Activated CD8-positive, alpha-beta T cell treated with anti-CD3 and anti-CD28 coated beads for 36 hours (primary cell): ENCODE results near the gene MID2. TPM values are rescaled to one million over a fixed set of nuclear protein-coding genes. Genes with fewer than 3 reads are reported as not detected.

Experiments used
- ATAC-seq: fragments of 200-7000 bp; cut with Tn5 transposase; one replicate; pipeline ENCODE4 v1.10.0; 2021; ENCODE audit warnings: mild to moderate bottlenecking, moderate library complexity
- CTCF ChIA-PET: fragments of 350-600 bp; sonication (Branson Sonifier 250); formaldehyde crosslinking; loops from one replicate; lab custom pipeline; 2021; ENCODE audit warnings: antibody characterized with exemption; lab: Charles Lee
- POLR2A ChIA-PET: fragments of 350-600 bp; sonication (Branson Sonifier 250); formaldehyde crosslinking; loops from one replicate; lab custom pipeline; 2021; ENCODE audit warnings: antibody characterized with exemption; lab: Charles Lee
- DNase-seq: peaks from one replicate; pipeline ENCODE4 v3.0.0-alpha.2; 2020
- H3K27ac Mint-ChIP-seq: one replicate; pipeline ENCODE4 v1.8.0; 2021; ENCODE audit warnings: mild to moderate bottlenecking, mixed read lengths
- H3K27me3 Mint-ChIP-seq: one replicate; pipeline ENCODE4 v1.8.0; 2021; ENCODE audit warnings: mixed read lengths
- H3K36me3 Mint-ChIP-seq: one replicate; pipeline ENCODE4 v1.8.0; 2021; ENCODE audit warnings: low read depth, mixed read lengths
- H3K4me1 Mint-ChIP-seq: one replicate; pipeline ENCODE4 v1.8.0; 2021; ENCODE audit warnings: low read depth, mixed read lengths
- H3K4me3 Mint-ChIP-seq: one replicate; pipeline ENCODE4 v1.8.0; 2021; ENCODE audit warnings: mild to moderate bottlenecking, moderate library complexity, mixed read lengths
- H3K9me3 Mint-ChIP-seq: one replicate; pipeline ENCODE4 v1.8.0; 2021; ENCODE audit warnings: mixed read lengths
- intact Hi-C: fragments of 100-400 bp; cut with micrococcal nuclease; formaldehyde crosslinking; loops from one replicate; pipeline ENCODE4 v1.10.0; 2022
- total RNA-seq, 2 experiments: library from RNA; stranded (reverse); gene quantifications; one replicate each; pipeline ENCODE4 v1.2.3, GENCODE V29; 2021
- TF ChIP-seq, protein P1 (sequence below): fragments of 200-600 bp; IDR thresholded peaks from one replicate; pipeline ENCODE4 v1.8.0; 2022; ENCODE audit warnings: antibody characterized with exemption, mild to moderate bottlenecking

The MID2 gene
- total RNA-seq, 2 experiments from 2014 or later = 6.6 to 7.4 TPM

DNA sequence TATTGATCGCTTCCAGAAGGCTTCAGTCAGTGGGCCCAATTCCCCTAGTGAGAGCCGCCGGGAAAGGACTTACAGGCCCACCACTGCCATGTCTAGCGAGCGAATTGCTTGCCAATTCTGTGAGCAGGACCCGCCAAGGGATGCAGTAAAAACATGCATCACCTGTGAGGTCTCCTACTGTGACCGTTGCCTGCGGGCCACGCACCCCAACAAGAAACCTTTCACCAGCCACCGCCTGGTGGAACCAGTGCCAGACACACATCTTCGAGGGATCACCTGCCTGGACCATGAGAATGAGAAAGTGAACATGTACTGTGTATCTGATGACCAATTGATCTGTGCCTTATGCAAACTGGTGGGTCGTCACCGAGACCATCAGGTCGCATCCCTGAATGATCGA lies 15.3 kb downstream of the MID2 start:
- H3K36me3 Mint-ChIP-seq = peaks cover 8% of the 10 kb centered on the region
- no peaks in the 10 kb centered on the region for H3K9me3 Mint-ChIP-seq
- no peak overlapping the region for H3K4me3 Mint-ChIP-seq
- POLR2A ChIA-PET = no interaction called here
- no peak for DNase-seq
- intact Hi-C loops = no loop called here
- H3K27ac Mint-ChIP-seq = no peak overlapping the region
- TF ChIP-seq, protein P1, sequence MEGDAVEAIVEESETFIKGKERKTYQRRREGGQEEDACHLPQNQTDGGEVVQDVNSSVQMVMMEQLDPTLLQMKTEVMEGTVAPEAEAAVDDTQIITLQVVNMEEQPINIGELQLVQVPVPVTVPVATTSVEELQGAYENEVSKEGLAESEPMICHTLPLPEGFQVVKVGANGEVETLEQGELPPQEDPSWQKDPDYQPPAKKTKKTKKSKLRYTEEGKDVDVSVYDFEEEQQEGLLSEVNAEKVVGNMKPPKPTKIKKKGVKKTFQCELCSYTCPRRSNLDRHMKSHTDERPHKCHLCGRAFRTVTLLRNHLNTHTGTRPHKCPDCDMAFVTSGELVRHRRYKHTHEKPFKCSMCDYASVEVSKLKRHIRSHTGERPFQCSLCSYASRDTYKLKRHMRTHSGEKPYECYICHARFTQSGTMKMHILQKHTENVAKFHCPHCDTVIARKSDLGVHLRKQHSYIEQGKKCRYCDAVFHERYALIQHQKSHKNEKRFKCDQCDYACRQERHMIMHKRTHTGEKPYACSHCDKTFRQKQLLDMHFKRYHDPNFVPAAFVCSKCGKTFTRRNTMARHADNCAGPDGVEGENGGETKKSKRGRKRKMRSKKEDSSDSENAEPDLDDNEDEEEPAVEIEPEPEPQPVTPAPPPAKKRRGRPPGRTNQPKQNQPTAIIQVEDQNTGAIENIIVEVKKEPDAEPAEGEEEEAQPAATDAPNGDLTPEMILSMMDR = no peak
- peaks cover 13% of the 10 kb centered on the region for H3K4me1 Mint-ChIP-seq
- ATAC-seq = no peak
- H3K27me3 Mint-ChIP-seq = no peaks in the 10 kb centered on the region
- CTCF ChIA-PET = no interaction called here

DNA sequence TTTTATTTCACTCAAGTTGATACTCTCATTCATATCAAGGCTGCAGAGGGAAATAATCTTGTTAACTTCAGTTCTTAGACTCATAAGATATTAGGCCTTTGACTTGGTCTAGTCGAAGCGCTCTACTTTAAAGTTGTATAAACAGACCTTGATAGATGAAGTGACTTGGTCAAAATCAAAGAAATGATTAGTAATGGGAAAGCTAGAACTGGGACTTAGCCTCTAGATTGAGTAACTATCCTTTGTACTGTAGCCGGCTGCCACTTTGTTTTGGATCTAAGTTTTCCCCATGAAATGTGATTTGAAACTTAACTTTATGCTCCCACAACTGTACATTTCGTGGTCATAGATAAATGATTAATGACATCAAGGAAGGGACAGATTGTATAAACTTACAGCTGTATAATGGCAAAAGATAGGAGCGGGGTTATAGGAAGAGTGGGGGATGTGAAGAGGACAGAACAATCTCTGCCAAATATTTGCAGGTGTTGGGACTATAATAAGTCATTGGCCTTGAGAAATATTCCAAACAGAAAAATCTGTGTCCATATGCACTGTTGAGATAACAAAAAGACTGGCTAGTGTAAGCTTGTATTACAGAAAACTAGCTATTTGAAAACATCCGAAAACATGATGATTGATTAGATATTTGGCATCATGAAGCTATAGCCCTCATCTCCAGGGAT lies 17.2 kb downstream of the MID2 start:
- Mint-ChIP-seq H3K4me3 (no peak overlapping the region), H3K27ac (no peak overlapping the region), H3K36me3 (peaks cover 8% of the 10 kb centered on the region), H3K9me3 (no peaks in the 10 kb centered on the region), H3K4me1 (peaks cover 5% of the 10 kb centered on the region), H3K27me3 (no peaks in the 10 kb centered on the region)
- ATAC-seq (no peak), DNase-seq (no peak)
- CTCF ChIA-PET = no interaction called here
- intact Hi-C loops = no loop called here
- POLR2A ChIA-PET = interaction anchor here (1.1 kb wide), 1 partner anchor 213 kb away, joined by 3 read pairs; no protein-coding TSS in a partner anchor
- TF ChIP-seq, protein P1 = no peak

DNA sequence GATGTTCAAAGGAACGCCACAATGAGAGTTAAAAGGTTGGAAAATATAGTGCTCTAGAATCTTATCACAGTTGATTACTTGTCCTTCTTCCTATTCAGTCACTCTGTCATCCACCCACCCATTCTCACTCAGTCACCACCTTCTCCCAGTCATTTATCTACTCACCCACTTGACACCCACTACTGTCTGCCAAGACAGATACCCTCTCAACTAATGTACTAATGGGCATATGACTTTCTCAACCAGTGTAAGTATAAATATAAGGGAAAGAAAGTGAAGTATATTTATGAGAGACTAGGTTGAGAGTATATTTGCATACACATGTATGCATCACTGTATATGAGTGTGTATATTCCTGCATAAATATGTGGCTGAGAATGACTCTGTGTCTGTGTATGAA lies 20.0 kb downstream of the MID2 start:
- H3K4me3 Mint-ChIP-seq = no peak overlapping the region
- peaks cover 8% of the 10 kb centered on the region for H3K36me3 Mint-ChIP-seq
- TF ChIP-seq, protein P1 = no peak
- DNase-seq (peak; percentile 46), ATAC-seq (peak; percentile 87)
- intact Hi-C loops = no loop called here
- H3K27ac Mint-ChIP-seq = no peak overlapping the region
- no peaks in the 10 kb centered on the region for H3K27me3 Mint-ChIP-seq
- peaks cover 12% of the 10 kb centered on the region for H3K4me1 Mint-ChIP-seq
- POLR2A ChIA-PET = interaction anchor here (0.6 kb wide), 1 partner anchor 159 kb away, joined by 3 read pairs; no protein-coding TSS in a partner anchor
- H3K9me3 Mint-ChIP-seq = no peaks in the 10 kb centered on the region
- CTCF ChIA-PET = interaction anchor here (1.4 kb wide), 1 partner anchor 69 kb away, joined by 3 read pairs; the partner anchor contains the start of gene NCBP2L

DNA sequence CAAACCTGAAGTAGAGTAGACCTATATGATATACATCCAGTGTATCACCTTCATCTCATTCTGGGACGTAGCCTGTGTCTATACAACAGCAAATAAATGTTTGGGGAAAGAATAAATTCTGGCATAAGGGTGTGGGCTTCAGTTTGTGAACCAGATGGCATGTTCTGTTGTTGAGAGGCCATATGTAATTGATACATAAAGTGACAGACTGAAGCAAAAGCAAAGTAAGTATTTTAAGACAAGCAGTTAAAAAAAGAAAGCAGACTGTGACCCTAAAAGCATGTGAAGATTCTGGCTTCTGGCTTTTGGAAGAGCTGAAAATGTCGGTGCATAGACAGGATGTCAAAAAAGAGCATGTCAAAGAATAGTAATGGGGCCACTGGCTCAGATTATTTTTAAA lies 22.9 kb downstream of the MID2 start:
- ATAC-seq (no peak), DNase-seq (no peak)
- peaks cover 11% of the 10 kb centered on the region for H3K4me1 Mint-ChIP-seq
- H3K9me3 Mint-ChIP-seq = no peaks in the 10 kb centered on the region
- ChIA-PET CTCF (no interaction called here), POLR2A (no interaction called here)
- intact Hi-C loops = no loop called here
- TF ChIP-seq, protein P1 = no peak
- no peak overlapping the region for H3K27ac Mint-ChIP-seq
- H3K36me3 Mint-ChIP-seq = peaks cover 3% of the 10 kb centered on the region
- no peak overlapping the region for H3K4me3 Mint-ChIP-seq
- no peaks in the 10 kb centered on the region for H3K27me3 Mint-ChIP-seq

DNA sequence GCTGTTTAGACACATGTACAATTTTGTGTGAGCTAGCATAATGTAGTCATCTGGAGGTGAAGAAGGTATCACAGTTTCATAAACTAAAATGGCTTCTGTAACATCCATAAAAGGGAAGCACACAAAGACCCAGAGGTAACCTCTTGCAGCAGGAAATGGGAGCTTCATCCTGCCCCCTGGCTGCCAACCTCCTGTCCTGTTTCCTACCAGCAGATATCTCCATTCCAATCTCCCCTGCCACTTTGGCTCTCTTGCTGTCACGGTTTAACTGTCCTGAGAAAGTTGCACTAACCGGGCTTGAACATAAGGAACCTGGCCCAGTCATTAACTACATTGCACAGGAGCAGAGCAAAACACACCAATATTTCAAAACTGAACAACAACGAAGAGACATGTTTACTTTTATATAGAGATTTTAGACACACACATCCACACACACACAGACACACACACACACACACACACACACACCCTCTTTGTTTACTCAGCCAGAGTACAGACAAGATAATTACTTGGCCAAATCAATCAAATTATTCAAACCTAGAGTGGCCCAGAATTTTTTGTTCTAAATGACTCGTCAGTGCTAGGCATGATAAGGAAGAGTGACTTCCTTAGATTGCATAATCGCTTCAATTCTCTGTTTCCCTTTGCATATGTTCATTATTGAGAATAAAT lies 24.2 kb downstream of the MID2 start:
- Mint-ChIP-seq H3K27ac (no peak overlapping the region), H3K4me3 (no peak overlapping the region), H3K36me3 (peaks cover 7% of the 10 kb centered on the region), H3K27me3 (no peaks in the 10 kb centered on the region), H3K9me3 (no peaks in the 10 kb centered on the region), H3K4me1 (peaks cover 11% of the 10 kb centered on the region)
- DNase-seq = peak; percentile 5
- ChIA-PET CTCF (no interaction called here), POLR2A (no interaction called here)
- TF ChIP-seq, protein P1 = no peak
- ATAC-seq = no peak
- intact Hi-C loops = no loop called here
